Right ventricle myocardium superior (tissue), 1 donor: ENCODE results near the gene GFOD1. TPM values are rescaled to one million over a fixed set of nuclear protein-coding genes. Genes with fewer than 3 reads are reported as not detected.
A peak's percentile ranks its signal among the peaks of the same experiment; 100 is the strongest.
"Not testable (repeated sequence)": the region's sequence is repeated elsewhere in the genome, so short reads cannot be mapped to it uniquely, and the experiment has no call there.

Source experiments
- ATAC-seq: fragments of 200-7000 bp; cut with Tn5 transposase; one replicate; pipeline ENCODE4 v1.9.1; 2020; ENCODE audit warnings: mild to moderate bottlenecking; ENCODE audit not compliant: poor library complexity
- DNase-seq: peaks from one replicate; pipeline ENCODE4 v3.0.0-alpha.2; 2020
- intact Hi-C: fragments of 100-400 bp; cut with DNase I; formaldehyde crosslinking; loops from one replicate; pipeline ENCODE4 v1.11.2; 2022
- total RNA-seq: library from RNA; stranded (reverse); fragmentation: NEBNext Ultra II Directional; extraction: Animal tissue kit (Norgen Biotek cat#: 25700); gene quantifications from one replicate; pipeline ENCODE4 v1.2.1, GENCODE V29; 2021
- donor health status: DM: no; HTN: yes; CAD: no; lungs with severe emphysema.

GFOD1 gene
- total RNA-seq, 1 donor from 2014 or later = 46.2 TPM

- DNase-seq (no peak), ATAC-seq (no peak)
- intact Hi-C loops = loop anchor here (10.0 kb wide), 1 partner anchor 414 kb away; no protein-coding TSS in a partner anchor
Measured at GRCh38 chr6:13328875-13329183, 158.6 kb downstream of the GFOD1 start.

- peak; percentile 94 for DNase-seq
- intact Hi-C loops = loop anchor here (10.0 kb wide), 1 partner anchor 413 kb away; no protein-coding TSS in a partner anchor
- peak; percentile 95 for ATAC-seq
Measured at GRCh38 chr6:13328076-13328874, 159.1 kb downstream of the GFOD1 start, which contains the start of gene TBC1D7. TSS of gene TBC1D7 (minus strand) at chr6:13328537. CDS start at chr6:13326898, 1,639 bp downstream.

- ATAC-seq (no peak), DNase-seq (no peak)
- intact Hi-C loops = loop anchor here (10.0 kb wide), 1 partner anchor 413 kb away; no protein-coding TSS in a partner anchor
Measured at GRCh38 chr6:13327691-13328075, 159.7 kb downstream of the GFOD1 start.

- DNase-seq, ATAC-seq: not testable (repeated sequence)
- intact Hi-C loops = loop anchor here (10.0 kb wide), 1 partner anchor 411 kb away; no protein-coding TSS in a partner anchor
Measured at GRCh38 chr6:13326031-13326586, 161.3 kb downstream of the GFOD1 start.

- no peak for ATAC-seq
- intact Hi-C loops = loop anchor here (10.0 kb wide), 1 partner anchor 405 kb away; no protein-coding TSS in a partner anchor
Measured at GRCh38 chr6:13319891-13320564, 167.4 kb downstream of the GFOD1 start.

GRCh38 chr6:13318821-13319220 lies 168.6 kb downstream of the GFOD1 start:
- no peak for DNase-seq
- intact Hi-C loops = no loop called here
- ATAC-seq = no peak

More at GRCh38 chr6:13319891-13320564, 167.4 kb downstream of the GFOD1 start:
- no peak for DNase-seq

- DNase-seq (no peak), ATAC-seq (no peak)
- intact Hi-C loops = no loop called here
Measured at GRCh38 chr6:13315896-13316295, 171.5 kb downstream of the GFOD1 start.

- intact Hi-C loops = no loop called here
- no peak for DNase-seq
- ATAC-seq = no peak
Measured at GRCh38 chr6:13314806-13315205, 172.6 kb downstream of the GFOD1 start.

GRCh38 chr6:13311155-13311554 lies 176.2 kb downstream of the GFOD1 start:
- intact Hi-C loops = no loop called here
- DNase-seq = no peak
- ATAC-seq = no peak

- ATAC-seq (peak; percentile 83), DNase-seq (no peak)
- intact Hi-C loops = no loop called here
Measured at GRCh38 chr6:13308332-13308731, 179.1 kb downstream of the GFOD1 start.

Other genes starting within 250 kb of the GFOD1 start
- 36.0 TPM for gene TBC1D7, start 159.1 kb downstream of the GFOD1 start, total RNA-seq
- 53.3 TPM for gene SIRT5, start 87.0 kb upstream of the GFOD1 start, total RNA-seq
- 47.9 TPM for gene NOL7, start 127.7 kb upstream of the GFOD1 start, total RNA-seq
- 29.9 TPM for gene RANBP9, start 224.2 kb upstream of the GFOD1 start, total RNA-seq